Activated CD4-positive, alpha-beta T cell treated with anti-CD3 and anti-CD28 coated beads for 36 hours (primary cell): ENCODE results near the gene CLEC19A. TPM values are rescaled to one million over a fixed set of nuclear protein-coding genes. Genes with fewer than 3 reads are reported as not detected.

Experiments used
- ATAC-seq: fragments of 200-7000 bp; cut with Tn5 transposase; one replicate; pipeline ENCODE4 v1.10.0; 2021; ENCODE audit warnings: mild to moderate bottlenecking, moderate library complexity
- CTCF ChIA-PET: fragments of 350-600 bp; sonication (Branson Sonifier 250); formaldehyde crosslinking; loops from one replicate; lab custom pipeline; 2021; ENCODE audit warnings: antibody characterized with exemption; lab: Charles Lee
- POLR2A ChIA-PET: fragments of 350-600 bp; sonication (Branson Sonifier 250); formaldehyde crosslinking; loops from one replicate; lab custom pipeline; 2021; ENCODE audit warnings: antibody characterized with exemption, inconsistent platforms; lab: Charles Lee
- DNase-seq: peaks from one replicate; pipeline ENCODE4 v3.0.0-alpha.2; 2020
- H3K27ac Mint-ChIP-seq: one replicate; pipeline ENCODE4 v1.8.0; 2021; ENCODE audit warnings: mixed read lengths
- H3K27me3 Mint-ChIP-seq: one replicate; pipeline ENCODE4 v1.8.0; 2021; ENCODE audit warnings: mixed read lengths
- H3K36me3 Mint-ChIP-seq: one replicate; pipeline ENCODE4 v1.8.0; 2021; ENCODE audit warnings: low read depth, mixed read lengths
- H3K4me1 Mint-ChIP-seq: one replicate; pipeline ENCODE4 v1.8.0; 2021; ENCODE audit warnings: mixed read lengths
- H3K4me3 Mint-ChIP-seq: one replicate; pipeline ENCODE4 v1.8.0; 2021; ENCODE audit warnings: mild to moderate bottlenecking, moderate library complexity, mixed read lengths
- H3K9me3 Mint-ChIP-seq: one replicate; pipeline ENCODE4 v1.8.0; 2021; ENCODE audit warnings: low read depth, mixed read lengths
- intact Hi-C, 2 experiments: fragments of 100-400 bp; cut with DNase I in 1 of 2; cut with micrococcal nuclease in 1 of 2; formaldehyde crosslinking; loops; one replicate each; pipeline versions ENCODE4 v1.14.2 to v1.15.1; 2022 to 2024; cut with DNase I, micrococcal nuclease
- total RNA-seq, 2 experiments: library from RNA; stranded (reverse); gene quantifications; one replicate each; pipeline ENCODE4 v1.2.3, GENCODE V29; 2021

Gene CLEC19A
- total RNA-seq: not detected

- Mint-ChIP-seq H3K27me3 (peaks cover 11% of the 10 kb centered on the region), H3K4me1 (peaks cover 11% of the 10 kb centered on the region), H3K27ac (no peak within 1 kb of the TSS), H3K9me3 (no peaks in the 10 kb centered on the region), H3K36me3 (no peaks in the 10 kb centered on the region), H3K4me3 (no peak within 1 kb of the TSS)
- intact Hi-C loops: no loop called here
- POLR2A ChIA-PET: no interaction called here
- no peak for DNase-seq
- no peak for ATAC-seq
- CTCF ChIA-PET: interaction anchor here (0.6 kb wide), 1 partner anchor 106 kb away, joined by 3 read pairs; no protein-coding TSS in a partner anchor
Measured at GRCh38 chr16:19285431-19285830, at the start of gene CLEC19A. Gene CLEC19A (plus strand): TSS chr16:19285731. CDS start chr16:19285852, 121 bp downstream.

- Mint-ChIP-seq H3K27ac (no peak overlapping the region), H3K4me1 (no peaks in the 10 kb centered on the region), H3K36me3 (no peaks in the 10 kb centered on the region), H3K27me3 (no peaks in the 10 kb centered on the region), H3K4me3 (no peak overlapping the region), H3K9me3 (peaks cover 7% of the 10 kb centered on the region)
- POLR2A ChIA-PET: no interaction called here
- CTCF ChIA-PET: no interaction called here
- ATAC-seq: no peak
- intact Hi-C loops: no loop called here
- DNase-seq: no peak
Measured at GRCh38 chr16:19235886-19236285, 49.6 kb upstream of the CLEC19A start.

- no peak for DNase-seq
- Mint-ChIP-seq H3K9me3 (peaks cover 7% of the 10 kb centered on the region), H3K36me3 (no peaks in the 10 kb centered on the region), H3K4me3 (no peak overlapping the region), H3K27ac (no peak overlapping the region), H3K27me3 (no peaks in the 10 kb centered on the region), H3K4me1 (no peaks in the 10 kb centered on the region)
- intact Hi-C loops: no loop called here
- ChIA-PET POLR2A (interaction anchor here (0.7 kb wide), 1 partner anchor 166 kb away, joined by 5 read pairs; no protein-coding TSS in a partner anchor), CTCF (interaction anchor here (0.8 to 1.0 kb wide), 2 partner anchors 25 to 266 kb away, joined by 3 to 4 read pairs; no protein-coding TSS in a partner anchor)
- ATAC-seq: no peak
Measured at GRCh38 chr16:19236561-19237209, 48.8 kb upstream of the CLEC19A start.

- ATAC-seq: no peak
- POLR2A ChIA-PET: interaction anchor here (0.5 kb wide), 1 partner anchor 16 kb away, joined by 3 read pairs; no protein-coding TSS in a partner anchor
- Mint-ChIP-seq H3K4me1 (no peaks in the 10 kb centered on the region), H3K9me3 (peaks cover 7% of the 10 kb centered on the region), H3K27ac (no peak overlapping the region), H3K27me3 (no peaks in the 10 kb centered on the region), H3K36me3 (no peaks in the 10 kb centered on the region), H3K4me3 (no peak overlapping the region)
- CTCF ChIA-PET: interaction anchor here (0.6 to 1.6 kb wide), 2 partner anchors 15 to 151 kb away, joined by 4 read pairs; no protein-coding TSS in a partner anchor
- intact Hi-C loops: no loop called here
- no peak for DNase-seq
Measured at GRCh38 chr16:19238406-19238805, 47.1 kb upstream of the CLEC19A start.

- Mint-ChIP-seq H3K27me3 (no peaks in the 10 kb centered on the region), H3K9me3 (peaks cover 7% of the 10 kb centered on the region), H3K4me1 (no peaks in the 10 kb centered on the region), H3K27ac (no peak overlapping the region), H3K4me3 (no peak overlapping the region), H3K36me3 (no peaks in the 10 kb centered on the region)
- intact Hi-C loops: no loop called here
- ATAC-seq: no peak
- no peak for DNase-seq
- ChIA-PET POLR2A (no interaction called here), CTCF (interaction anchor here (1.6 kb wide), 1 partner anchor 16 kb away, joined by 4 read pairs; no protein-coding TSS in a partner anchor)
Measured at GRCh38 chr16:19239511-19240155, 45.9 kb upstream of the CLEC19A start.

- no peak for DNase-seq
- no peaks in the 10 kb centered on the region for H3K36me3 Mint-ChIP-seq
Measured at GRCh38 chr16:19240494-19240893, 45.0 kb upstream of the CLEC19A start.

GRCh38 chr16:19241512-19241911 is 44.0 kb upstream of the CLEC19A start:
- H3K27ac Mint-ChIP-seq: no peak overlapping the region
- ATAC-seq: no peak
- H3K4me3 Mint-ChIP-seq: no peak overlapping the region
- no peaks in the 10 kb centered on the region for H3K27me3 Mint-ChIP-seq
- H3K36me3 Mint-ChIP-seq: no peaks in the 10 kb centered on the region
- ChIA-PET CTCF (interaction anchor here (1.1 kb wide), 1 partner anchor 13 kb away, joined by 4 read pairs; no protein-coding TSS in a partner anchor), POLR2A (no interaction called here)
- intact Hi-C loops: no loop called here
- no peaks in the 10 kb centered on the region for H3K4me1 Mint-ChIP-seq
- DNase-seq: no peak
- no peaks in the 10 kb centered on the region for H3K9me3 Mint-ChIP-seq

More at GRCh38 chr16:19240494-19240893, 45.0 kb upstream of the CLEC19A start:
- no peaks in the 10 kb centered on the region for H3K27me3 Mint-ChIP-seq
- no peaks in the 10 kb centered on the region for H3K4me1 Mint-ChIP-seq
- ATAC-seq: no peak
- intact Hi-C loops: no loop called here
- no peak overlapping the region for H3K27ac Mint-ChIP-seq
- CTCF ChIA-PET: no interaction called here
- no peak overlapping the region for H3K4me3 Mint-ChIP-seq
- peaks cover 3% of the 10 kb centered on the region for H3K9me3 Mint-ChIP-seq
- POLR2A ChIA-PET: no interaction called here

- Mint-ChIP-seq H3K27ac (no peak overlapping the region), H3K4me1 (no peaks in the 10 kb centered on the region), H3K36me3 (no peaks in the 10 kb centered on the region), H3K9me3 (no peaks in the 10 kb centered on the region), H3K27me3 (no peaks in the 10 kb centered on the region), H3K4me3 (no peak overlapping the region)
- DNase-seq: no peak
- ChIA-PET POLR2A (no interaction called here), CTCF (interaction anchor here (1.1 kb wide), 1 partner anchor 13 kb away, joined by 4 read pairs; no protein-coding TSS in a partner anchor)
- intact Hi-C loops: no loop called here
- no peak for ATAC-seq
Measured at GRCh38 chr16:19242186-19242585, 43.3 kb upstream of the CLEC19A start.

- Mint-ChIP-seq H3K4me3 (no peak overlapping the region), H3K4me1 (no peaks in the 10 kb centered on the region), H3K27ac (no peak overlapping the region), H3K36me3 (no peaks in the 10 kb centered on the region), H3K27me3 (no peaks in the 10 kb centered on the region), H3K9me3 (peaks cover 3% of the 10 kb centered on the region)
- ATAC-seq (no peak), DNase-seq (no peak)
- CTCF ChIA-PET: no interaction called here
- POLR2A ChIA-PET: no interaction called here
- intact Hi-C loops: no loop called here
Measured at GRCh38 chr16:19242987-19243575, 42.5 kb upstream of the CLEC19A start.

GRCh38 chr16:19245326-19245925 is 40.1 kb upstream of the CLEC19A start:
- ChIA-PET POLR2A (interaction anchor here (0.6 kb wide), 1 partner anchor 126 kb away, joined by 5 read pairs; no protein-coding TSS in a partner anchor), CTCF (no interaction called here)
- no peak for DNase-seq
- no peaks in the 10 kb centered on the region for H3K36me3 Mint-ChIP-seq
- peaks cover 2% of the 10 kb centered on the region for H3K27me3 Mint-ChIP-seq
- peaks cover 3% of the 10 kb centered on the region for H3K9me3 Mint-ChIP-seq
- no peak overlapping the region for H3K4me3 Mint-ChIP-seq
- ATAC-seq: no peak
- no peaks in the 10 kb centered on the region for H3K4me1 Mint-ChIP-seq
- intact Hi-C loops: no loop called here
- H3K27ac Mint-ChIP-seq: no peak overlapping the region

GRCh38 chr16:19252904-19253303 is 32.6 kb upstream of the CLEC19A start:
- H3K27me3 Mint-ChIP-seq: peaks cover 14% of the 10 kb centered on the region
- intact Hi-C loops: no loop called here
- POLR2A ChIA-PET: no interaction called here
- DNase-seq: no peak
- peaks cover under 1% of the 10 kb centered on the region for H3K9me3 Mint-ChIP-seq
- CTCF ChIA-PET: interaction anchor here (0.6 to 0.9 kb wide), 2 partner anchors 17 to 94 kb away, joined by 3 to 4 read pairs; no protein-coding TSS in a partner anchor
- no peaks in the 10 kb centered on the region for H3K36me3 Mint-ChIP-seq
- no peaks in the 10 kb centered on the region for H3K4me1 Mint-ChIP-seq
- ATAC-seq: no peak
- H3K4me3 Mint-ChIP-seq: no peak overlapping the region
- no peak overlapping the region for H3K27ac Mint-ChIP-seq
